NCI-H526 treated with DMSO at 0.1 percent for 48 hours (cell line): ENCODE data around the gene MAMSTR.
"Not testable (repeated sequence)": the region's sequence is repeated elsewhere in the genome, so short reads cannot be mapped to it uniquely, and the experiment has no call there.

Experiments
- DNase-seq: peaks from one replicate; lab custom pipeline; 2025; lab: John Stamatoyannopoulos, UW

The MAMSTR gene

GRCh38 chr19:48687776-48688175 is 31.7 kb downstream of the MAMSTR start:
- no peak for DNase-seq

GRCh38 chr19:48686637-48687036 is 32.9 kb downstream of the MAMSTR start:
- not testable (repeated sequence) for DNase-seq

- DNase-seq, result no peak
Observed at GRCh38 chr19:48686088-48686487, 33.4 kb downstream of the MAMSTR start.

- no peak for DNase-seq
Observed at GRCh38 chr19:48685583-48685982, 33.9 kb downstream of the MAMSTR start.

GRCh38 chr19:48683349-48683748 is 36.2 kb downstream of the MAMSTR start:
- DNase-seq, result no peak

DNA sequence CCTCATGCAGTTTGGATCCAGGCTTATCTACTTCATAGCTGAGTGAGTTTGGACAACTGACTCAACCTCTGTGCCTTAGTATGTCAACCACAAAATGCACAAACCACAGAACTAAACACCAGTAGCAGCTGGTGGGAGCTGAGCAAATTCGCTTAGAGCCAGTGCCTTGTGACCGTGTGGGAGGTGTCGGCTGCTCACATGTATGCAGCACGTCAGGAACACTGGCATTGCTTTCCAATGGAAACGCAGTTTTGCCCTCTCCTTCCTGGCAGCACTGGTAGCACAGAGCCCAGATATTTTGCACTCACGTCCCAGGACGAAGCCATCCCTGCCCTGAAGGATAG is 38.4 kb downstream of the MAMSTR start:
- no peak for DNase-seq

DNA sequence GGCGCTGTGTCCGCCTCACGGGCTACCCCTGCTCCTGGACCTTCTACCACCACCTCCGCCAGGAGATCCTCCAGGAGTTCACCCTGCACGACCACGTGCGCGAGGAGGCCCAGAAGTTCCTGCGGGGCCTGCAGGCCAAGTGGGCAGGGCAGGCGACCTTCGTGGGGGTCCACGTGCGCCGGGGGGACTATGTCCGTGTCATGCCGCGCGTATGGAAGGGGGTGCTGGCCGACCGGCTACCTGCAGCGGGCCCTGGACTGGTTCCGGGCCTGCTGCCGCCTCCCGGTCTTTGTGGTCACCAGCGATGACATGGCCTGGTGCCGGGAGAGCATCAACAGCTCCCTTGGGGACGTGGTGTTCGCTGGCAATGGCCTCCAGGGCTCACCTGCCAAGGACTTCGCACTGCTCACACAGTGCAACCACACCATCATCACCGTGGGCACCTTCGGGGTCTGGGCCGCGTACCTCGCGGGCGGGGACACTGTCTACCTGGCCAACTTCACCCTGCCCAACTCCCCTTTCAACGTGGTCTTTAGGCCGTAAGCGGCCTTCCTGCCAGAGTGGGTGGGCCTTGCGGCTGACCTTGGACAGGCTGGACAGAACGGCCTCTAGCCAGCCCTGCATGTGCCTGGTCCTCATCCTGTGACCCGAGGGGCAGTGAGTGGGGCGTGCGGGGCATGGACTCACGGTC is 38.9 kb downstream of the MAMSTR start:
- DNase-seq, result no peak

DNA sequence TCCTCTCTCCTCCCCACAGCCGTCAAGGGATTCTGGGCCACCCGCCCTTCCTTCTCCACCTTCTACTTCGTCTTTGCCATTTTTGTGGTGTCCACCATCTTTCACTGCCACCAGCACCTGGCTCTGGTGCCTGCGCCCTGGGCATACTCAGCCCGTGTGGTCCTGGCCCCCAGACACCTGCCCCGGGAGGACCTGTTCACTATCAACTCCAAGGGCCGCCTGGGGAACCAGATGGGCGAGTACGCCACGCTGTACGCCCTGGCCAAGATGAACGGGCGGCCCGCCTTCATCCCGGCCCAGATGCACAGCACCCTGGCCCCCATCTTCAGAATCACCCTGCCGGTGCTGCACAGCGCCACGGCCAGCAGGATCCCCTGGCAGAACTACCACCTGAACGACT is 39.5 kb downstream of the MAMSTR start:
- not testable (repeated sequence) for DNase-seq

DNA sequence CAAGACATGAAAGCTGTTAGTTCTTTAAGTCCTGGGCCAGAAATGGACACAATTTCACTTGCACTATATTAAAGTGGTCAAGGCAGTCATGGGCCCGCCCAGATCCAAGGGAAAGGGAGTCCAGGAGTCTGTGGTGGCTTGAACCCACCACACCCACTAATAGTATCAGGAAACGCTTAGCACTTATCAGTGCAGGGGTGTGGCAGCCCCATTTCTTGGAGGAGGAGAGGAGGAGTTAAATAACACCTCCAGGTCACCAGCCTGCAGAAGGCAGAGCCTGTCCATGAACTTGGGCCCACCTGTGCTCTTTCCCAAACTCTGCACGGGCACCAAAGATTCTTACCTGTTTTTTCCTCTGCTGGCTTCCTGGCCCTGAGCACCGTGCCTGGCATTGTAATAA is 41.3 kb downstream of the MAMSTR start:
- DNase-seq, result no peak

DNA sequence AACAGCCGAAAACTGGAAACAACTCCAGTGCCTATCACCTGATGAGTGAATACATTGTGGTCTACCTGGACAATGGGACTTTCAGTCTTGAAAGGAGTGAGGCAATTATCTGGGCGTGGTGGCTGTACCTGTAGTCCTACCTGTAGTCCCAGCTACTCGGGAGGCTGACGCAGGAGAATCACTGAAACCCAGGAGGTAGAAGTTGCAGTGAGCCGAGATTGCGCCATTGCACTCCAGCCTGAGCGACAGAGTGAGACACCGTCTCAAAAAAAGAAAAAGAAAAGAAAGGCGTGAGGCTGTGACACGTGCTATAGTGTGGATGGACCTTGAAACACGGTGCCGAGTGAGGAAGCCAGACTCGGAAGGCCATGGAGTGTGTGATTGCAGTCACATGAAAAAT is 42.6 kb downstream of the MAMSTR start:
- DNase-seq, result no peak

- DNase-seq, result no peak
Observed at GRCh38 chr19:48676487-48676886, 43.0 kb downstream of the MAMSTR start.

DNA sequence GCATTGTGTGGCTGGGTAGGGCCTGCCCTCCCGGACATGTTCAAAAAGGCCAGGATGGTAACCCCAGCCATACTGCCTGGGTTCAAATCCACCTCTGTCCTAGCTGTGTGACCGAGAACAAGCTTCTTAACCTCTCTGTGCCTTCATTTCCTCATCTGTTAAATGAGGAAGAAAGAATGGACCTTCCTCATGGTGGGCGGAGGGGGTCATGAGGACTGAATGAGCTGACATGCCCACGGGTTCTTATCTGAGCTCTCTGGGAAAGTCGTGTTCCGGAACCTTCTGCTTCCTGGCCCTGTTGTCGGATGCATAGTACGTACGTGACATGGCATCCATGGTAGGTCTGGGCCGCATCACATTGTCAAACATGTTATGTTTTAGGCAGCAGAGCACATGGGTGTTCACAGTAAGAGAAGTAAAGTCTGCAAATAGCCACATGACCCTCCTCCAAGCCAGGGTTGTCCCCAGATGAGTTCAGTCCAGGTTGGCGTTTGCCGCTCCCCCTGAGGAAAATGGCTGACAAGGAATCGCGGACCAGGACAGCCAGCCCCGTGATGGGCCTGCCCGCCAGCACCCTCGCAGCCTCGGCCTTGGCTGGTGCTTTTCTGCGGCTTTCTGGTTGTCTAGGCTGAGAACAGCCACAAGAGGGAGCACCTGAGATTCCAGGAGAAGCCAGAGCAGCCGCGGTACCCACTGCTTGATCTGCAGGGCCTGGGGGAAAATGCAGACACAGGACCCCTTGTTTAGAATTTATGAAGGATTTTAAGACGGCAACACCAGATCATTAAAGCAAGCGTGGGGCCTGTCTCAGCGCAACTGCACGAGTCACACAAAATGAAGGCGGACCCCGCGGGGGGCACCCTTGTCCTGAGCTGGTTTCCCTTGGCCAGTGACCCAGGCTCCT is 44.4 kb downstream of the MAMSTR start:
- DNase-seq, result peak; percentile 63

- no peak for DNase-seq
Observed at GRCh38 chr19:48674216-48674809, 45.2 kb downstream of the MAMSTR start.

GRCh38 chr19:48673436-48674100 is 46.0 kb downstream of the MAMSTR start:
- no peak for DNase-seq

- no peak for DNase-seq
Observed at GRCh38 chr19:48672994-48673393, 46.5 kb downstream of the MAMSTR start, which contains the start of gene NTN5. Gene NTN5 (minus strand): TSS chr19:48673017. CDS start chr19:48670986, 2,031 bp downstream.

GRCh38 chr19:48671446-48671995 is 48.0 kb downstream of the MAMSTR start:
- DNase-seq, result no peak

- no peak for DNase-seq
Observed at GRCh38 chr19:48670699-48671445, 48.7 kb downstream of the MAMSTR start.

- no peak for DNase-seq
Observed at GRCh38 chr19:48669903-48670668, 49.4 kb downstream of the MAMSTR start.

- DNase-seq, result no peak
Observed at GRCh38 chr19:48668761-48669160, 50.8 kb downstream of the MAMSTR start.

DNA sequence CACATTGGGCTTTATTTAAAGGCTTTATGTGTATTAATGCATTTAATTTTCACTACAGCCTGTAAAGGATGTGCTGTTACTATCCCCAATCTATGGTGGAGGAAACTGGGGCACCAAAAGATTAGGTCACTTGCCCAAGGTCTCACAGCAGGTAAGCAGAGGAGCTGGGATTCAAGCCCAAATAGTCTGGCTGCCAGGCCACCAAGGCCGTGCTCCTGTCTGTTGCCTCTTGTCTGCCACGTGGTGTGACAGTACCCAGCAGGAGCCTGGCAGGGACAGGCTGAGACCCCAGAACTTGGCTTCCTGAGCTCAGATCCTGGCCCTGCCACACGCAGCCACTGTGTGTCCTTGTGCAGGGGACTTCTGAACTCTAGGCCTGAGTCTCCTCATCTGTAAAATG is 51.2 kb downstream of the MAMSTR start:
- DNase-seq, result no peak

DNA sequence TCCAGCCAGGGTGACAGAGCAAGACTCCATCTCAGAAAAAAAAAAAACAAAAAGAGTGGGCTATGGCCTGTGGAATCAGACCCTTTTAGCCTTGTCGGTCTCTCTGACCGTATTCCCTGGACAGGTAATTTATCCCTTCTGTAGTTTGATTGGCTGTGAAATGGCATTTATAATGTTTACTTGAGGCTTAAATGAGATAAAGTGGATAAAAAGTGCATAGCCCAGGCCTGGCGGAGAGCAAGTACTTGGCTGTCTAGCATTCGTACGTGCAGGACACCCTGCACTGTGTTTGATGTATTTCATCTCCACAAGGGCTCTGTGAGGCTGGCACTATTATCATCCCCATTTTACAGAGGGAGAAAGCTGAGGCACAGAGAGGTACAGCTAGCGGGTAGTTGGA is 53.7 kb downstream of the MAMSTR start:
- no peak for DNase-seq
